DND-41 (cell line): ENCODE results near the gene KCNJ11.

Experiments used
- EZH2 ChIP-seq: IDR thresholded peaks from 3 replicates; pipeline ENCODE4 v1.6.1; 2012; ENCODE audit warnings: borderline replicate concordance, low read depth, mild to moderate bottlenecking, moderate library complexity, low read length, inconsistent platforms; ENCODE audit not compliant: severe bottlenecking
- TF ChIP-seq, protein P1 (sequence below): IDR thresholded peaks from 2 replicates; pipeline ENCODE4 v1.5.1; 2012; ENCODE audit warnings: borderline replicate concordance, low read length, moderate library complexity, mild to moderate bottlenecking; ENCODE audit not compliant: poor library complexity, severe bottlenecking; ENCODE audit errors: extremely low read depth

DNA sequence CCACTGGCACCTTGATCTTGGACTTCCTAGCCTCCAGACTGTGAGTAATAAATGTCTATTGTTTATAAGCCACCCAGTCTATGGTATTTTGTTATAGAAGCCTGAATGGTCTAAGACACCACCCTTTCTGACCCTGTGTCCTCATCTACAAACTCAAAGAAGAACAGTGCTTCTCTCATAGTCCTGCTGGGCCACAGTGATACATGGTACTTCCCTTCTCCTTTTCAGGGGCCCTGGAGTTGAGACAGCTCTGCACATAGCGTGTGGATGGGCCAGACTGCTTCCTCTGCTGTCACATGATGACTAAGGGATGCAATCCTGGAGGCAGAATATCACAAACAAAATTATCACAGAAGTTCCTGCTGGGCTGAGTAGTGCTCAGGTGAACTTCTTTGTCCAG is 5.0 kb downstream of the KCNJ11 start:
- TF ChIP-seq, protein P1, sequence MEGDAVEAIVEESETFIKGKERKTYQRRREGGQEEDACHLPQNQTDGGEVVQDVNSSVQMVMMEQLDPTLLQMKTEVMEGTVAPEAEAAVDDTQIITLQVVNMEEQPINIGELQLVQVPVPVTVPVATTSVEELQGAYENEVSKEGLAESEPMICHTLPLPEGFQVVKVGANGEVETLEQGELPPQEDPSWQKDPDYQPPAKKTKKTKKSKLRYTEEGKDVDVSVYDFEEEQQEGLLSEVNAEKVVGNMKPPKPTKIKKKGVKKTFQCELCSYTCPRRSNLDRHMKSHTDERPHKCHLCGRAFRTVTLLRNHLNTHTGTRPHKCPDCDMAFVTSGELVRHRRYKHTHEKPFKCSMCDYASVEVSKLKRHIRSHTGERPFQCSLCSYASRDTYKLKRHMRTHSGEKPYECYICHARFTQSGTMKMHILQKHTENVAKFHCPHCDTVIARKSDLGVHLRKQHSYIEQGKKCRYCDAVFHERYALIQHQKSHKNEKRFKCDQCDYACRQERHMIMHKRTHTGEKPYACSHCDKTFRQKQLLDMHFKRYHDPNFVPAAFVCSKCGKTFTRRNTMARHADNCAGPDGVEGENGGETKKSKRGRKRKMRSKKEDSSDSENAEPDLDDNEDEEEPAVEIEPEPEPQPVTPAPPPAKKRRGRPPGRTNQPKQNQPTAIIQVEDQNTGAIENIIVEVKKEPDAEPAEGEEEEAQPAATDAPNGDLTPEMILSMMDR = no peak
- TF ChIP-seq EZH2 = no peak
